Right atrium auricular region (tissue), 2 donors: ENCODE data around the gene AMH. TPM values are rescaled to one million over a fixed set of nuclear protein-coding genes. Genes with fewer than 3 reads are reported as not detected.
A peak's percentile ranks its signal among the peaks of the same experiment; 100 is the strongest.

Experiments
- DNase-seq: peaks from one replicate; pipeline ENCODE4 v3.0.0-alpha.2; 2019; ENCODE audit warnings: low spot score
- H3K27ac ChIP-seq, 2 donors: fragments of 200-600 bp; sonication (generic); 1 replicate in 1 of 2; 2 replicates in 1 of 2; pipeline ENCODE4 v1.5.1; 2016 to 2019
- H3K27me3 ChIP-seq, 2 donors: fragments of 200-600 bp; sonication (generic); one replicate each; pipeline versions ENCODE4 v1.5.1 to v1.6.0; 2017 to 2019
- H3K36me3 ChIP-seq: fragments of 200-600 bp; sonication (generic); one replicate; pipeline ENCODE4 v1.5.1; 2016
- H3K4me1 ChIP-seq, 2 donors: fragments of 200-600 bp; sonication (generic); one replicate each; pipeline versions ENCODE4 v1.5.1 to v1.6.0; 2017 to 2019
- H3K4me3 ChIP-seq, 2 donors: fragments of 200-600 bp; sonication (generic); 1 replicate in 1 of 2; 2 replicates in 1 of 2; pipeline ENCODE4 v1.5.1; 2017 to 2019; ENCODE audit warnings: mild to moderate bottlenecking in 1 of 2, moderate library complexity in 1 of 2
- H3K9me3 ChIP-seq, 2 donors: fragments of 200-600 bp; sonication (generic); one replicate each; pipeline ENCODE4 v1.5.1; 2019
- total RNA-seq, 2 donors: library from RNA; depleted of rRNA; stranded (reverse); fragments of >200 nt; gene quantifications; one replicate each; pipeline ENCODE4 v1.1.0, GENCODE V29; 2016
- TF ChIP-seq, protein P1 (sequence below), 2 donors: fragments of 200-600 bp; sonication (generic); IDR thresholded peaks; one replicate each; pipeline ENCODE4 v1.5.1; 2019; ENCODE audit warnings: antibody characterized with exemption in 2 of 2

AMH gene
- total RNA-seq, 2 donors from 2014 or later: 0.98 TPM; not detected in 1

DNA sequence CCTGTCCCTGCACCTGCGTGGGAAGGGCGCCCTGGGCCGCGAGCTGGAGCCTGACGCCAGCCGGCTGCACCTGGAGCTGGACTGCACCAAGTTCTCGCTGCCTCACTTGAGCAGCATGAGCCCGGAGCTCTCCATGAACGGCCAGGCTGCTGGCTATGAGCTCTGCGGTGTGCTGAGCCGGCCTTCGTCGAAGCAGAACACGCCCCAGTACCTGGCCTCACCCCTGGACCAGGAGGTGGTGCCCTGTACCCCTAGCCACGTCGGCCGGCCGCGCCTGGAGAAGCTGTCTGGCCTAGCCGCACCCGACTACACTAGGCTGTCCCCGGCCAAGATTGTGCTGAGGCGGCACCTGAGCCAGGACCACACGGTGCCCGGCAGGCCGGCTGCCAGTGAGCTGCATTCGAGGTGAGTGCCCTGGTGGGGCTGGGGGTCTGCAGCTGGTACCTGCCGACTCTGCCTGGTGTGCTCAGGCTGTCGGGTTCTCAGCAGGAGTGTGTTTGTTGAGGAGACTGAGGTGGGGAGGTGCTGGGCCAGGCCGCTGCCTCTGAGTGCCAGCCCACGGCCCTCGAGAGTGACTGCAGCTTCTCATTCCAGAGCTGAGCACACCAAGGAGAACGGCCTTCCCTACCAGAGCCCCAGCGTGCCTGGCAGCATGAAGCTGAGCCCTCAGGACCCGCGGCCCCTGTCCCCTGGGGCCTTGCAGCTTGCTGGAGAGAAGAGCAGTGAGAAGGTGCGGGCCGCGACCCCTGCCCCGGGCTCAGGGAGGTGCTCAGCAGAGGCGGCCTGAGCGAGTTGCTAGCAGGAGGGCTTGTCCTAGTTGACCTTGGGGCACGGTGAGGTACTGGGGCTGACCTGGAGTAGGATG lies 32.5 kb upstream of the AMH start:
- Histone ChIP-seq H3K27me3 (no peaks in the 10 kb centered on the region), H3K4me1 (peaks cover 0 to 5% of the 10 kb centered on the region in 2 donors), H3K9me3 (no peaks in the 10 kb centered on the region), H3K4me3 (no peak overlapping the region), H3K27ac (no peak overlapping the region), H3K36me3 (peaks cover 81% of the 10 kb centered on the region)
- DNase-seq: no peak
- TF ChIP-seq, protein P1, sequence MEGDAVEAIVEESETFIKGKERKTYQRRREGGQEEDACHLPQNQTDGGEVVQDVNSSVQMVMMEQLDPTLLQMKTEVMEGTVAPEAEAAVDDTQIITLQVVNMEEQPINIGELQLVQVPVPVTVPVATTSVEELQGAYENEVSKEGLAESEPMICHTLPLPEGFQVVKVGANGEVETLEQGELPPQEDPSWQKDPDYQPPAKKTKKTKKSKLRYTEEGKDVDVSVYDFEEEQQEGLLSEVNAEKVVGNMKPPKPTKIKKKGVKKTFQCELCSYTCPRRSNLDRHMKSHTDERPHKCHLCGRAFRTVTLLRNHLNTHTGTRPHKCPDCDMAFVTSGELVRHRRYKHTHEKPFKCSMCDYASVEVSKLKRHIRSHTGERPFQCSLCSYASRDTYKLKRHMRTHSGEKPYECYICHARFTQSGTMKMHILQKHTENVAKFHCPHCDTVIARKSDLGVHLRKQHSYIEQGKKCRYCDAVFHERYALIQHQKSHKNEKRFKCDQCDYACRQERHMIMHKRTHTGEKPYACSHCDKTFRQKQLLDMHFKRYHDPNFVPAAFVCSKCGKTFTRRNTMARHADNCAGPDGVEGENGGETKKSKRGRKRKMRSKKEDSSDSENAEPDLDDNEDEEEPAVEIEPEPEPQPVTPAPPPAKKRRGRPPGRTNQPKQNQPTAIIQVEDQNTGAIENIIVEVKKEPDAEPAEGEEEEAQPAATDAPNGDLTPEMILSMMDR (IDR thresholded peaks at IDR 0.05): no peak

DNA sequence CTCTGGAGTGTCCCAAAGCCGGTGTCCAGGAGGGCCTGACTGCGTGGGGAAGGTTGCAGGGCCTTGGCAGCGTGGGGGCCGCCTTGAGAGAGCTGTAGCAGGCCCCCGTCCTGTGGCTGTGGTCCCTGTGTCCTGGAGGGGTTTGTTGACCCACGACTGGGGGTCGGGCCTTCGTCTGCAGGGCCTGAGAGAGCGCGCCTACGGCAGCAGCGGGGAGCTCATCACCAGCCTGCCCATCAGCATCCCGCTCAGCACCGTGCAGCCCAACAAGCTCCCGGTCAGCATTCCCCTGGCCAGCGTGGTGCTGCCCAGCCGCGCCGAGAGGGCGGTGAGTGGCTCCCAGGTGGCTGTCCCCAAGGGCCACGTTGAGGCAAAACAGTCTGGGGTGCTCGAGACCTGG lies 31.5 kb upstream of the AMH start:
- Histone ChIP-seq H3K36me3 (peaks cover 77% of the 10 kb centered on the region), H3K4me1 (peaks cover 0 to 8% of the 10 kb centered on the region in 2 donors), H3K27me3 (no peaks in the 10 kb centered on the region), H3K9me3 (no peaks in the 10 kb centered on the region), H3K27ac (no peak overlapping the region), H3K4me3 (no peak overlapping the region)
- DNase-seq: no peak
- TF ChIP-seq, protein P1 (IDR thresholded peaks at IDR 0.05): no peak

DNA sequence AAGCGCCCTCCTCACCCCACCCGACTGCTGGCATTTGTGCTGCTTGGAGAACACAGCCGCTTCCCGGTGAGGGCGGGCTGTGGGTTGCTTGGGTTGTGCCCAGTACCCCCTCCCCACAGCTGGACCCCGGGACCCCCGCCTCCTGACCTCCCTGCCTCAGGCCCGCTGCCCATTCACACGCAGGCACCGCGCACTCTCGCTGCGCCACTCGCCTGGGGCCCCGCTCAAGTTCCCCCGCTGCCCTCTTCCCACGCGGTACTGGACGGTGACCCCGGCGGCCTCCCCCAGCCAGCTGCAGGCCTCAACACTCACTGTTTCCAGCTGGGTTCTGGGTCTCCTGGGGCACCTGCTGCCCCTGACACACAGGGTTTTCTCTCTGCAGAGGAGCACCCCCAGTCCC lies 29.4 kb upstream of the AMH start:
- H3K4me3 ChIP-seq: no peak overlapping the region
- TF ChIP-seq, protein P1 (IDR thresholded peaks at IDR 0.05): no peak
- H3K27me3 ChIP-seq: no peaks in the 10 kb centered on the region
- no peak overlapping the region for H3K27ac ChIP-seq
- peaks cover 77% of the 10 kb centered on the region for H3K36me3 ChIP-seq
- H3K9me3 ChIP-seq: no peaks in the 10 kb centered on the region
- H3K4me1 ChIP-seq: peaks cover 0 to 8% of the 10 kb centered on the region in 2 donors
- DNase-seq: no peak

DNA sequence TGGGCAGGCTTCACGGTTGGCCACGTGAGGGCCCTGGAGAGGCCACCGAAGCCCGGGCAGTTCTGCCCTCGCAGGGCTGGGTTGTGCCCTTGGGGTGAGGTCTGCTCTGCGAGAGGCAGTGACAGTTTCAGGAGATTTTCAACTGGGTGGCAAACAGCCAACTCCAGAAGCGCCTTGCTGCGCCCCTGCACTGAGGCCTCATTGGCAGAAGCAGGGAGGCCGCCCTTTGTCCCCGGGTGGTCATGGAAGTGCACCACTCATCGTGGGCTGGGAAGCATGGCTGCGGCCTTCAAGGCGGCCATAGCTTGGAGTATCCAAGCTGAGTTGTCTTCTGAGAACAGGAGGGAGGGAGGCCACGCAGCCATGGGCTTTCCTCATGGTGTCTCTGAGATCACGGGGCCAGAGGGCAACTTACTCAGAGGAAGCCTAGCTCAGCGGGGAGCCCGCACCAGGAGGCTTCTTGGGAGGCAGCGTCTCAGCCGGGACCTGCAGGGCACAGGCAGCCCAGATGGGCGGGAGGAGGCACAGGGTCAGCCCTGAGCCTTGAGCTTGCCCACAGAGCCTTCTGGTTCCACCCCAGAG lies 27.8 kb upstream of the AMH start:
- Histone ChIP-seq H3K36me3 (peaks cover 75% of the 10 kb centered on the region), H3K4me1 (peaks cover 0 to 8% of the 10 kb centered on the region in 2 donors), H3K9me3 (no peaks in the 10 kb centered on the region), H3K4me3 (no peak overlapping the region), H3K27me3 (no peaks in the 10 kb centered on the region), H3K27ac (no peak overlapping the region)
- TF ChIP-seq, protein P1 (IDR thresholded peaks at IDR 0.05): no peak
- no peak for DNase-seq

DNA sequence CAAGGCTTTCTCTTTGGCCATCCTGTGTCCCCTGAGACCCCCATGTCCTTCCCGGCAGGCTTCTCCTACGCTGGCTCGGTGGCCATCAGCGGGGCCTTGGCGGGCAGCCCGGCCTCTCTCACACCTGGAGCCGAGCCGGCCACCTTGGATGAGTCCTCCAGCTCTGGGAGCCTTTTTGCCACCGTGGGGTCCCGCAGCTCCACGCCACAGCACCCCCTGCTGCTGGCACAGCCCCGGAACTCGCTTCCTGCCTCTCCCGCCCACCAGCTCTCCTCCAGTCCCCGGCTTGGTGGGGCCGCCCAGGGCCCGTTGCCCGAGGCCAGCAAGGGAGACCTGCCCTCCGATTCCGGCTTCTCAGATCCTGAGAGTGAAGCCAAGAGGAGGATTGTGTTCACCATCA lies 27.2 kb upstream of the AMH start:
- DNase-seq: no peak
- H3K4me3 ChIP-seq: no peak overlapping the region
- no peaks in the 10 kb centered on the region for H3K27me3 ChIP-seq
- H3K36me3 ChIP-seq: peaks cover 75% of the 10 kb centered on the region
- peaks cover 0 to 8% of the 10 kb centered on the region in 2 donors for H3K4me1 ChIP-seq
- TF ChIP-seq, protein P1 (IDR thresholded peaks at IDR 0.05): peak in 1 of 2 donors; percentile 43
- no peaks in the 10 kb centered on the region for H3K9me3 ChIP-seq
- no peak overlapping the region for H3K27ac ChIP-seq
